Ascending aorta (tissue), 2 donors: ENCODE measurements around the gene MAP7. TPM values are rescaled to one million over a fixed set of nuclear protein-coding genes. Genes with fewer than 3 reads are reported as not detected.
"Not testable (repeated sequence)": the region's sequence is repeated elsewhere in the genome, so short reads cannot be mapped to it uniquely, and the experiment has no call there.

Source experiments
- DNase-seq, 2 donors: peaks; one replicate each; pipeline ENCODE4 v3.0.0-alpha.2; 2019; ENCODE audit warnings: low spot score in 2 of 2
- H3K27ac ChIP-seq, 2 donors: fragments of 200-600 bp; sonication (generic); one replicate each; pipeline ENCODE4 v1.5.1; 2016 to 2017; ENCODE audit warnings: mild to moderate bottlenecking in 1 of 2
- H3K27me3 ChIP-seq: fragments of 200-600 bp; sonication (generic); one replicate; pipeline ENCODE4 v1.5.1; 2017
- H3K36me3 ChIP-seq, 2 donors: fragments of 200-600 bp; sonication (generic); one replicate each; pipeline ENCODE4 v1.5.1; 2016
- H3K4me1 ChIP-seq, 2 donors: fragments of 200-600 bp; sonication (generic); one replicate each; pipeline ENCODE4 v1.5.1; 2016 to 2017; ENCODE audit warnings: mild to moderate bottlenecking in 1 of 2
- H3K4me3 ChIP-seq, 2 donors: fragments of 200-600 bp; sonication (generic); one replicate each; pipeline ENCODE4 v1.5.1; 2016 to 2017; ENCODE audit warnings: mild to moderate bottlenecking in 1 of 2
- H3K9me3 ChIP-seq, 2 donors: fragments of 200-600 bp; sonication (generic); one replicate each; pipeline ENCODE4 v1.5.1; 2016
- intact Hi-C: fragments of 100-400 bp; cut with DNase I; formaldehyde crosslinking; loops from one replicate; pipeline ENCODE4 v1.15.1; 2023
- total RNA-seq: library from RNA; depleted of rRNA; stranded (reverse); fragments of >200 nt; gene quantifications from one replicate; pipeline ENCODE4 v1.1.0, GENCODE V29; 2016
- TF ChIP-seq, protein P1 (sequence below), 3 experiments: fragments of 200-600 bp in 2 of 3; fragments of 450-650 bp in 1 of 3; sonication (generic) in 2 of 3; IDR thresholded peaks; one replicate each; pipeline ENCODE4 v1.5.1; 2016 to 2019; ENCODE audit warnings: antibody characterized with exemption in 3 of 3, mild to moderate bottlenecking in 1 of 3, moderate library complexity in 1 of 3

Gene MAP7
- total RNA-seq, 1 donor from 2014 or later, result not detected

- Histone ChIP-seq H3K9me3 (no peaks in the 10 kb centered on the region), H3K27ac (no peak overlapping the region), H3K4me3 (no peak overlapping the region), H3K4me1 (no peaks in the 10 kb centered on the region), H3K27me3 (no peaks in the 10 kb centered on the region), H3K36me3 (no peaks in the 10 kb centered on the region)
- no peak for DNase-seq
- TF ChIP-seq, protein P1, sequence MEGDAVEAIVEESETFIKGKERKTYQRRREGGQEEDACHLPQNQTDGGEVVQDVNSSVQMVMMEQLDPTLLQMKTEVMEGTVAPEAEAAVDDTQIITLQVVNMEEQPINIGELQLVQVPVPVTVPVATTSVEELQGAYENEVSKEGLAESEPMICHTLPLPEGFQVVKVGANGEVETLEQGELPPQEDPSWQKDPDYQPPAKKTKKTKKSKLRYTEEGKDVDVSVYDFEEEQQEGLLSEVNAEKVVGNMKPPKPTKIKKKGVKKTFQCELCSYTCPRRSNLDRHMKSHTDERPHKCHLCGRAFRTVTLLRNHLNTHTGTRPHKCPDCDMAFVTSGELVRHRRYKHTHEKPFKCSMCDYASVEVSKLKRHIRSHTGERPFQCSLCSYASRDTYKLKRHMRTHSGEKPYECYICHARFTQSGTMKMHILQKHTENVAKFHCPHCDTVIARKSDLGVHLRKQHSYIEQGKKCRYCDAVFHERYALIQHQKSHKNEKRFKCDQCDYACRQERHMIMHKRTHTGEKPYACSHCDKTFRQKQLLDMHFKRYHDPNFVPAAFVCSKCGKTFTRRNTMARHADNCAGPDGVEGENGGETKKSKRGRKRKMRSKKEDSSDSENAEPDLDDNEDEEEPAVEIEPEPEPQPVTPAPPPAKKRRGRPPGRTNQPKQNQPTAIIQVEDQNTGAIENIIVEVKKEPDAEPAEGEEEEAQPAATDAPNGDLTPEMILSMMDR (IDR thresholded peaks at IDR 0.05), result no peak
- intact Hi-C loops, result no loop called here
These were observed 49.8 kb downstream of the MAP7 start for GRCh38 chr6:136500414-136500813.

DNA sequence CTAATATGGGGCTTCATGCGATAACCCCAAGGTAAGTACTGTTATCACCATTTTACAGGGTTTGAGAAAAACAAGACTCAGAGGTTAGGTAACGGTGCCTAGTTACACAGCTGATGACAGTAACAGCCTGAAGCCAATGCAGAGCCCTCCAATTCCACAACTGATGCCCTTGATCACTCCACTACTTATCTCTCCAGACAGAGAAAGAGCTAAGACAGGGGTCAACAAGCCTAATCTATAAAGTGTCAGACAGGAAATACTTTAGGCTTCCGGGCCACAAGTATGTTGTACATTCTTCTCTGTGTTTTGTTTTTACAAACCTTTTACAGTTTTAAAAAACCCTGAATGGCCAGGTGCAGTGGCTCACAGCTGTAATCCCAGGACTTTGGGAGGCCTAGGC is 50.9 kb downstream of the MAP7 start:
- Histone ChIP-seq H3K4me1 (no peaks in the 10 kb centered on the region), H3K27ac (no peak overlapping the region), H3K36me3 (no peaks in the 10 kb centered on the region), H3K4me3 (no peak overlapping the region), H3K9me3 (no peaks in the 10 kb centered on the region), H3K27me3 (no peaks in the 10 kb centered on the region)
- DNase-seq, result no peak
- TF ChIP-seq, protein P1 (IDR thresholded peaks at IDR 0.05), result no peak
- intact Hi-C loops, result no loop called here

- intact Hi-C loops, H3K4me1 ChIP-seq, DNase-seq, H3K27me3 ChIP-seq, H3K27ac ChIP-seq, H3K4me3 ChIP-seq, H3K36me3 ChIP-seq, H3K9me3 ChIP-seq: not testable (repeated sequence)
These were observed 53.8 kb downstream of the MAP7 start for GRCh38 chr6:136496449-136496848.

DNA sequence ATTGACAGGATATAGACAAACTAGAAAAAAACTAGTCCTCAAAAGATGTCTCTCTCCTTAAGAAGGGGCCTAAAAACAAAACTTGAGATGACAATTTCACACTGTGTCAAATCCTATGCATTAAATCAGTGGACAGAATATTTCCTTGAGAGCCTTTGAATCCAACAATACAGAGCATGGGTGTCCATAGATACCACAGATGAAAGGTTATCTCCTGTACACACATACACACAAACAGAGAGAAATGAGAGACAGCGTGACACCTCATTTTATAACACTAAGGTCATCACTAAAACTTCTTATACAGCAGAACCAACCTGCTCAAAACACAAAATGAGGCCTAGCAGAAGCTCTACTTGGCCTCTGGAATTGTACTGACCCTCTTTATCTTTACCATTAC is 55.5 kb downstream of the MAP7 start:
- Histone ChIP-seq H3K36me3 (no peaks in the 10 kb centered on the region), H3K27ac (no peak overlapping the region), H3K4me3 (no peak overlapping the region), H3K4me1 (no peaks in the 10 kb centered on the region), H3K9me3 (no peaks in the 10 kb centered on the region), H3K27me3 (no peaks in the 10 kb centered on the region)
- TF ChIP-seq, protein P1 (IDR thresholded peaks at IDR 0.05), result no peak
- no peak for DNase-seq
- intact Hi-C loops, result no loop called here

DNA sequence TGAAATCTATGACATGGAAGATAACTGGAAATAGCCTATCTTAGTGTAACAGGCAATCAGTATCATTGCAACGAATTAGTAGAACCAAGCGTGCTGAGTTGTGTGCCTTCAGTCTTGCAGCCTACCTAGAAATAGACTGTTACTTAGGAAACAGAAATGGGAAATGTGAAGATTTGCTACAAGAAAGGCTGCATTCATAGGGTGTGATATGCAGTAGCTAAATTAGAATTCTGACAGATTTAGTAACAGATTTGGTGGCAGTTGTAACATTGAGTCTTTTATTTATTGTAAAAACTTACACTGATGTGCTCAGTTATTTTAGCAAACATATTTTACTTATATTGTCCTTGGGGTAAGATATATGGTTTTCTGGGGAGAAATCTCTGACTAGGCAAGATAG is 56.2 kb downstream of the MAP7 start:
- intact Hi-C loops, result no loop called here
- TF ChIP-seq, protein P1 (IDR thresholded peaks at IDR 0.05), result no peak
- Histone ChIP-seq H3K27ac (no peak overlapping the region), H3K27me3 (no peaks in the 10 kb centered on the region), H3K9me3 (no peaks in the 10 kb centered on the region), H3K36me3 (no peaks in the 10 kb centered on the region), H3K4me1 (no peaks in the 10 kb centered on the region), H3K4me3 (no peak overlapping the region)
- DNase-seq, result no peak

DNA sequence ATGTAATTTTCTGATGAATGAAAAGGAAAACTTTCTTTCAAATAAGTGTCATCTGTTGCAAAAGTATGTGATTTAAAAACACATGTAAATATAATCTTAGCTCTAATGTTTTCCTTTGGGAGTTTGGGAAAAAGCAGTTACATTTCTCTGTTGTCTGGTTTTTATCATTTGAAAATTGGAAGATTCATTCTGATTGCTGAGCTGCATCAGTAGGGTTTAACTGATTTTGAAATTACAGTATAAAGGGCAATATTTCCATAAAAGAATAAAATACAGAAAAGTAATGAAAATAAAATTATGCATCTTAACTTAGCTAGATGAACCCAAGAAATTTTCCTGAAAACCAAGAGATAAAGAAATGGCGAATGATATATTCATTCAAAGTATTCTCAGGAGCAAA is 57.8 kb downstream of the MAP7 start:
- no peak for DNase-seq
- H3K9me3 ChIP-seq, result no peaks in the 10 kb centered on the region
- intact Hi-C loops, result no loop called here
- H3K4me3 ChIP-seq, result no peak overlapping the region
- no peak overlapping the region for H3K27ac ChIP-seq
- H3K4me1 ChIP-seq, result no peaks in the 10 kb centered on the region
- TF ChIP-seq, protein P1 (IDR thresholded peaks at IDR 0.05), result no peak
- H3K27me3 ChIP-seq, result no peaks in the 10 kb centered on the region
- H3K36me3 ChIP-seq, result no peaks in the 10 kb centered on the region
